Epithelial cell of proximal tubule (primary cell): Measurements from ENCODE around the gene C11orf42. TPM values are rescaled to one million over a fixed set of nuclear protein-coding genes. Genes with fewer than 3 reads are reported as not detected.

ENCODE experiments used
- DNase-seq: peaks from one replicate; pipeline ENCODE4 v3.0.0-alpha.2; 2011; ENCODE audit warnings: low read depth
- H3K4me3 ChIP-seq: 2 replicates; pipeline ENCODE4 v1.5.1; 2011; ENCODE audit warnings: low read depth, mild to moderate bottlenecking, low read length
- total RNA-seq: library from RNA; depleted of rRNA; stranded (reverse); fragments of >200 nt; gene quantifications from 2 replicates; pipeline ENCODE4 v1.2.3, GENCODE V29; 2015
- TF ChIP-seq, protein P1 (sequence below): conservative IDR thresholded peaks from 2 replicates; pipeline ENCODE4 v1.5.1; 2012; ENCODE audit warnings: low read depth, mild to moderate bottlenecking, low read length

Gene C11orf42
- total RNA-seq, 1 donor from 2014 or later: not detected

DNA sequence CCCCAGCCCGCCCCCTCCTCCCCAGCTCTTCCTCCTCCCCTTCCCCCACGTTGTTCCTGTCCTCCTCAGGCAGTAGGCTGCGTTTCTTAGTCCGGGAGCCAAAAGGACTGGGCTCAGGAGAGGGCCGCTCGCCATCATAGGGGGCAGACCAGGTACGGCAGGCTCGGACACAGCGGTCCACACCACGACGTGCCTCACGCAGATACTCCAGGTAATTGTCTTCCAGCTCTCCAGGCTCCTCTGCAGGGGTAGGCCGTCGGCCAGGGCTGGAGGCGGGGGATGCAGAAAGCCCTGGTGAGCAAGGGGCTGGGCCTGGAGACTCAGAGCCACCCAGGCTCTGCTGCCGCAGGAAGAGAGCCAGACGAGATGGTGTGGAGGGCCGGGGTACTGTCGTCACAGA lies 12.4 kb downstream of the C11orf42 start:
- DNase-seq: no peak
- H3K4me3 ChIP-seq: no peak overlapping the region
- TF ChIP-seq, protein P1, sequence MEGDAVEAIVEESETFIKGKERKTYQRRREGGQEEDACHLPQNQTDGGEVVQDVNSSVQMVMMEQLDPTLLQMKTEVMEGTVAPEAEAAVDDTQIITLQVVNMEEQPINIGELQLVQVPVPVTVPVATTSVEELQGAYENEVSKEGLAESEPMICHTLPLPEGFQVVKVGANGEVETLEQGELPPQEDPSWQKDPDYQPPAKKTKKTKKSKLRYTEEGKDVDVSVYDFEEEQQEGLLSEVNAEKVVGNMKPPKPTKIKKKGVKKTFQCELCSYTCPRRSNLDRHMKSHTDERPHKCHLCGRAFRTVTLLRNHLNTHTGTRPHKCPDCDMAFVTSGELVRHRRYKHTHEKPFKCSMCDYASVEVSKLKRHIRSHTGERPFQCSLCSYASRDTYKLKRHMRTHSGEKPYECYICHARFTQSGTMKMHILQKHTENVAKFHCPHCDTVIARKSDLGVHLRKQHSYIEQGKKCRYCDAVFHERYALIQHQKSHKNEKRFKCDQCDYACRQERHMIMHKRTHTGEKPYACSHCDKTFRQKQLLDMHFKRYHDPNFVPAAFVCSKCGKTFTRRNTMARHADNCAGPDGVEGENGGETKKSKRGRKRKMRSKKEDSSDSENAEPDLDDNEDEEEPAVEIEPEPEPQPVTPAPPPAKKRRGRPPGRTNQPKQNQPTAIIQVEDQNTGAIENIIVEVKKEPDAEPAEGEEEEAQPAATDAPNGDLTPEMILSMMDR: no peak

DNA sequence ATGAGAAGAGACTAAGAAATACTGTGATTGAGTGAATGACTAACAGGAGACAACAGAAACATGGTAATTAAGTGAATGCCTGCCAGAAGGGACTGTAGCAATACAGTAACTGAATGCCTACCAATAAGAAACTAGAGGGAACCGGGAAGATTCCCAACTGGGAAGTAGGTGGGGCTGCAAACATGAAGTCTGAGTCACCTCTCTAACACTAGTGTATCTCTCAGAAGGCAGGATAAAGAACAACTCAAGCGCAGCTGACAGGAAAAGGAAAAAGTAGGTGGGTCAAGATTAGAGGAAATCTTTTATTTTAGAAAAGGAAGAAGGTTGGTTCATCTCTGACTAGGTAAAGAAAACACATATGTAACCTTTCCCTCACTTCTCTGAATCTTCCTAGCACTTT lies 14.0 kb downstream of the C11orf42 start:
- DNase-seq: peak; percentile 84
- TF ChIP-seq, protein P1: no peak
- H3K4me3 ChIP-seq: no peak overlapping the region

DNA sequence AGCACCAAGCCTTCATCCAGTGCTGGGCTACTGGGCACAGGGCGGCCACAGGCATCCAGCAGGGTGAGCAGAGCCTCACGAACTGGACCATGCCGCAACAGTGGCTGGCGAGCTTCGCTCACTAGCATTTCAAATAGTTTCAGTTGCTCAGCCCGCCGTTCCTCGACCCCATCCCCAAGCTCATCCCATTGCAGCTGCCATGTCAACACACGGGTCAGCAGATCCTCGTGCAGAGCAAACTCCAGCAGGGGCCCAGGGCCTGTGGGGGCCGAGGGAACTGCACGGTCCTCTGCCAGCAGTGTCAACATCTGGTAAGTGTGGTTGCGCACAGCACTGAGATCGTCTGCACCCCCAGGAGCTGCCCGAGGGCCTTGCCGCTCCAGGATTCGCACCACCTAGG lies 18.5 kb downstream of the C11orf42 start:
- no peak for DNase-seq
- TF ChIP-seq, protein P1: no peak
- no peak overlapping the region for H3K4me3 ChIP-seq

DNA sequence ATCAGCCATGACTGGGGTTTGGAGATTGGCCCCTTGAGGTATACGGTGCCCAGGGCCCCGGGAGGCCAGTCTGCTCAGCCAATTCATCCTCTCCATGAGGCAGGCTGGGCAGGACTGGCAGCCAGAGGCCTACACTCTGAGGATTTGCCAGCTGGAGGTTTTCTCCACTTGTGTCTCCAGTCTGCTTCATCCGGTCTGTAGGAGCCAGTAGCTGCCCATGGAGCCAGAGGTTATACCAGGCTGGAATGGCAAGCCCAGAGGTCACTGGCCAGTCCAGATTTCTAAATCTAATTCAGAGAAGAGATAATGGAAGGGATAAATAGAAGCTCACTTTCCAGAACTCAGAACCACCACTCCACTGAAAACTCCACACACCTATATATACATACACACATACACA lies 19.1 kb downstream of the C11orf42 start:
- H3K4me3 ChIP-seq: no peak overlapping the region
- TF ChIP-seq, protein P1: no peak
- no peak for DNase-seq

DNA sequence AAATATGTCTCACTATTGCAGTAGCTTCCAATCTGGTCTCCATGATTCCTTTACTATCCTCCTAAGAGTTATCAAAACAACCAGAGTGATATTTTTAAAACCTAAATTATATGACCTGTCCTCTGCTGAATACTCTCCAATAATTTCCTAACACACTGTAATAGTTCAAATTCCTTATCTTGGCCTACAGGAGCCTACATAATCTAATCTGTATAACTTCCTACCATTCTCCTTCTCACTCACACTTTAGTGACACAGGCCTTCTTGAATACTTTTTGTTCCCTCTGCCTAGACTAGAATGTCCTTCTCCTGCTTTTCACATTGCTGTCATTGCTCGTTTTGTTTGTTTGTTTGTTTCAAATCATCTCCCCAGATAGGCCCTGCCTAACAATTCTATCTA lies 19.7 kb downstream of the C11orf42 start:
- TF ChIP-seq, protein P1: no peak
- no peak overlapping the region for H3K4me3 ChIP-seq
- no peak for DNase-seq

DNA sequence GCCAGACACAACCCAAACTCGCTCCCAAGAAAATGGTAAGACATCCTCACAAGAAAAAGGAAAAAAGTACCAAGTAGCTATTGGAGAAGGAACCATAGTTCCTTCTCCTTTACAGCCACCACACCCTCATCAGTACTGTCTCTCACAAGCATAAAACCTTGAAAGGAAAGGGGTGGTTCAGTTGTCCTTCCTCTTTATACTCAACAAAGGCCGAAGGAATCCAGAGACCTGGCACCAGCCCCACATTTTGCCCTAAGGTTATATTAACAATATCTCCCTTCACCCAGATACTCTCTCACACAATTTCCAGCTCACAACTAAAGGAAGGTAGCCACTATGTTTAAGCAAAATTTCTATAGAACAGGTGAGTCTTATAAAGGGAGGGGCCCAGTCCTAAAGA lies 20.5 kb downstream of the C11orf42 start:
- TF ChIP-seq, protein P1: no peak
- no peak for DNase-seq
- no peak overlapping the region for H3K4me3 ChIP-seq

DNA sequence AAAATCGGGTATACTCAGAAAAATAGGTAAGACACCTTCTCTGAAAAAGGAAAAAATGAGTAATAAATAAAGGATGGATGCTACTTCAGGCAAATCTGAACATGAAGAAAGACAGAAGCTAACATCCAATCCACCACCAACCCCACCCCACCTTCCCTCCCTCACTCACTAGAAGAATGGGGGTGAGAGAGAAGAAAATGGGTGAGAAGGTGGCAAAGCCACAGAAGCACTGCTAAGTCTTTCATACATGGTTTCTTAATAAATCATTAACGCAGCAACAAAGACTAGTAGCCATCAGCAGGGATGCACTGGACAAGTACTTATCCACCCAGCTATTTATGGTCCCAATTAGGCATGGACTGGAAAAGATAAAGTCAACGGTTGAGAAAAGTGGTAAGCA lies 23.2 kb downstream of the C11orf42 start:
- no peak overlapping the region for H3K4me3 ChIP-seq
- no peak for DNase-seq
- TF ChIP-seq, protein P1: no peak
